ENCODE data around the gene FGF3.

Gene FGF3

DNA sequence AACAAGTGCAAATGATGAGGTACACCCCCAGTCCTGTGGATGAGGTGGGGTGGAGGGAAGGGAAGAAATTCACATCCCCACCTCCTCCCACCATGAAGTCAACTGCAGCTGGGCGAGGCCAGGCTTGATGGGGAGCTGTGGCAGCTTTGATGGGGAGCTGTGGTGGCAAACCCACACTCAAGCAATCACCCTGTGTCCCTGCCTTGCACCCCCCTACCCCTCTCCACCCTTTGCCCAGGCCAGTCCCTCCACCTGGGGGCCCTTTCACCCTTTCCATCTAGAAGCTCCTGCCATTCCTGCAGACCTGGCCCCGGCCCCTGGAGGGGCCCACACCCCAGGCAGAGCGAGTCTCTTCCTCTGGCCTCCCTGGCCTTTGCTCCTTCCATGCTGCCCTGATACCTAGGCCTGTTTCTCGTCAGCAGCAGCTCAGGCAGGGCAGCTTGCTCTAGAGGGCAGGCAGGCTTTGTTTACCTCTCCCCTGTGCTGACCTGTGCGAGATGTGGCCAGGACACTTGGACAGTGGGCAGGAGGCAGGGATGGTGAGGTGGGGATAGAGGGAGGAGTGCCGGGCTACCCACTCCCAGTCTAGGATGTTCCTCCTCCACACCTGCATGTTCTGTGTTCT lies 4.5 kb upstream of the FGF3 start:
- no peak for DNase-seq

GRCh38 chr11:69822676-69823494 lies 3.7 kb upstream of the FGF3 start:
- DNase-seq = no peak

- DNase-seq = no peak
Observed at GRCh38 chr11:69821511-69822040, 2.4 kb upstream of the FGF3 start.

- no peak for DNase-seq
Observed at GRCh38 chr11:69820441-69820840, 1.2 kb upstream of the FGF3 start.

DNA sequence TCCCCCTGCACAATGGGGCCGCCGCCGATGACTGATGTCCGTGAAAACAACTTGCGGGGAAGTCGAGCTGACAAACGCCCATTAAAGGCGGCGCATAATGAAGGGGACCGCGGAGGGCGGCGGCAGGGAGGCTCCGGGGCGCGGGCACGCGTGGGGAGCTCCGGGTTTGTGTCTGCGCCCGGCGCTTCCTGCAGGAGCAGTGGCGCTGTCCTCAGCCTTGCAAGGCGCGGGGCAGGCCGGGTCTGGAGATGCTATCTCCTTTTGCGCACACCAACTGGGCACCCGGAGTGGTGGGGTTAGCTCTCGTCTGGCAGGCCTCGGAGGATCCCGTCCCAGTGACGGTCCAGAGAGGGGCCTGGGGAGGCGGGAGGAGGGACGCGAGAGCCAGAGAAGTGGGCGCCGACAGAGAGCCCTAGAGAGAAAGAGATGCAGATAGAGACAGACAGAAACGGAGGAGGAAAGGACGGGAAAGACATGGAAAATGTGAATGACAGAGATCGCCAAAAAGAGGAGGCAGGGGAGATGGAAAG lies 390 bp upstream of the FGF3 start:
- DNase-seq = no peak

DNA sequence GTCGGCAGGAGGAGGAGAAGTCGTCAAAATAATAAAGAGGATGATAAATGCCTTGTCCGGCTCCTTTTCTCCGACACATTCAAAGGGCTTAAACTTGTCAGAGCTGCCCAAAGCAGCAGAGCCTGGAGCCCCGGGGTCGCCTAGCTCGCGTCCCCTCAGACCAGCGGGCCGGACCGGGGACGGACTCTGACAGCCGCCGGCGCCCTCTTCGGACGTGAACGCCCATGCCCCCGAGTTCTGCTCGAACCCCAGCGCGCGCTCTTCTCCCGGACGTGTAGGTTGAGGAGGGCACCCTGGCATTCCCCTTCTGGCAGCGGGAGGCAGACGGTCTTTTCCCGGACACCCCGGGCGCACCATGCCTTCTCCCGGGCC lies 999 bp downstream of the FGF3 start:
- no peak for DNase-seq

- no peak for DNase-seq
Observed at GRCh38 chr11:69817265-69818230, 1.7 kb downstream of the FGF3 start.

DNA sequence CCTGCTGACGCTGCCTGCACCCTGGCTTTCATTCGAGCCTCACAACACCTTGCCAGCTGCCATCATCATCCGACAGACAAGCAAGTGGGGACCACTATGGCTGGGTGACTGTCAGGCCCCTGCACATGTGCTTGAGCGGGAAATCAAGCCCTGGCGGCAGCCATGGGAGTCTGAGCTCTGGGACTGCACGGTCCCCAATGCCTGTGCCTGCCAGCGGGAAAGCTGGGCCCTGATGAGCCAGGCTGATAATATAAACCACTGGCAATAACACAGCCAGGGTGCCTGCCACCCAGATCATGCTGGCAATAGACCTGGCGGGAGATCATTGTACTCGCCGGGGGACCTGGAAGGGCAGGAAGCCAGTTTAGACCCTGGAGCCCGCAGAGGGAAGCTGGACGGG lies 2.5 kb downstream of the FGF3 start:
- DNase-seq = no peak

- DNase-seq = no peak
Observed at GRCh38 chr11:69815973-69816372, 3.2 kb downstream of the FGF3 start.

DNA sequence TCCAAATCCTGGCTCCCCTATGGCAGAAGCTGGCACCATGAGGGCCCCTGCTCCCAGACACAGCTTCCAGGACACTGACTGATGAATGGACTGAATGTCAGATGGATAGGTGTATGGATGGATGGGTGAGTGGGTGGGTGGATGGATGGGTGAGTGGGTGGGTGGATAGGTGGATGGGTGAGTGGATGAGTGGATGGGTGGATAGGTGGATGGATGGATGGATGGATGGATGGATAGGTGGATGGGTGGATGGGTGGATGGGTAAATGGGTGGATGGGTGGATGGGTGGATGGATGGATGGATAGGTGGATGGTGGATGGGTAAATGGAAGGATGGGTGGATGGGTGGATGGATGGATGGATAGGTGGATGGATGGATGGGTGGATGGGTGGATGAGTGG lies 4.3 kb downstream of the FGF3 start:
- DNase-seq = no peak

DNA sequence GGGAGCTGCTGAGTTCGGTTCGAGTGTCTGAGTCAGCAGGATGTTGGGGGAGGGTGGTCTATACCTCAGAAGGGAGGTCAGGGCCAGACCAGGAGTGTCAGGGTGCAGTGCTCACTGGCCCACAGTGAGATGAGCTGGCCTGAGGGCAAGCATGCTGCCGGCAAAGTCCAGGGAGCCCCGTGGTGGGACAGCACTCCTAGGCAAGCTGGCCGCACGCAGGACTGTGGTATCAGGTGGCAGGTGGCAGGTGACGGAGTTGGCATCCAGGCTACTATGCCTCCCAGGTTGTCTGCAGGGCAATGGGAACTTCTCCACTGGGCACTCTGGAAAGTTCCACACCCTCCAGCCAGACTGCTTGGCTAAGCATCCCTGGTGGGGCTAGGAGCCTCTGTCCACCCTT lies 4.8 kb downstream of the FGF3 start:
- no peak for DNase-seq

DNA sequence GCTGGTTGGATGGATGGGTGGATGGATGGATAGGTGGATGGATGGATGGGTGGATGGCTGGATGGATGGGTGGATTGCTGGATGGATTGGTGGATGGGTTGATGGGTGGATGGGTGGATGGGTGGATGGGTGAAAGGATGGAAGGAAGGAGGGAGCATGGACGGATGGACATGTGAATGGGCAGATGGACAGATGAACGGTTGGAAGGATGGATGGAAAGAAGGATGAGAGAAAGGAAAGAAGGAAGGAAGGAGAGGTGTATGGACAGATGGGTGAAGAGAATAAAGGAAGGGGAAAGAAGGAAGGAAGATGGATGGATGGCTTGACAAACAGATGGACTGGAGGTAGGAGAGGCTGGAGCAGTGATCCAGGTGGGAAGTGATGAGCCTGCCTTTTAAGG lies 5.4 kb downstream of the FGF3 start:
- DNase-seq = no peak

GRCh38 chr11:69812946-69813345 lies 6.3 kb downstream of the FGF3 start:
- DNase-seq = no peak

GRCh38 chr11:69812256-69812655 lies 7.0 kb downstream of the FGF3 start:
- DNase-seq = no peak

DNA sequence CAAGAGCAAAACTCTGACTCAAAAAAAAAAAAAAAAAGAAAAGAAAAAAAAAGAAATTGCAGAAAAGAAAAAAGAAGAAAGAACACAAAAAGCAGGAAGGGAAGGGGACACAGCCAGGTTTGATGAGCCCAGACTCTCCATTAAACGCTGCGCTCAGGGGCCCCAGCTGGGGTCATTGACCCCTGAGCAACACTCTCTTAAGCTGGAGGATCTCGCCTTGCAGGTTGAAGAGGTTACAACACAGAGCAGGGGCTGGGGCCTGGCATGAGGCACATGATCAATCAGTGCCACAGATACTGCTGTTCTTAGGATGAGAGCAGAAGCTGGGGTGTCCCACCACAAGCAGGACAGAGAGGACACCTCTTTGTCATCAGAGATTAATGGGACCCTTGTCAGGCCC lies 7.8 kb downstream of the FGF3 start:
- DNase-seq = no peak

GRCh38 chr11:69810289-69811118 lies 8.7 kb downstream of the FGF3 start:
- no peak for DNase-seq

DNA sequence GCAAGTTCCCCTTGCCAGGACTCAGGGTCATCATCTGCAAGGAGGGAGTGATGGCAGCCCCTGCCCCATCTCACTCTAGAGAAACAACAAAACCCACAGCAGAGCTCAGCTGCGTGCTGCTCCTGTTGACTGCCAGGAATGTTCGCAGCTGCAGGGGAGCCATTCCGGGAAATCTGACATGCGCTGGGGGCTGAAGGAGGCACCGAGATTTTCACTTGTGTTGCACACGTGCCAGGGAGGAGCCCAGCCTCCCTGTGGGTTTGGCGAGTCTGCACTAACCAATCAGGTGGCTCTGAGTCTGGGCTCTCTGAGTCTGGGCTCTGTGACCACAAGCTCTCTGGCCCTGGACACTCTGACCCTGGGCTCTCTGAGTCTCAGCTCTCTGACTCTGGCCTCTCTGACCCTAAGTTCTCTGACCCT lies 10.5 kb downstream of the FGF3 start:
- DNase-seq = no peak

GRCh38 chr11:69807106-69807815 lies 12.0 kb downstream of the FGF3 start:
- DNase-seq = no peak

DNA sequence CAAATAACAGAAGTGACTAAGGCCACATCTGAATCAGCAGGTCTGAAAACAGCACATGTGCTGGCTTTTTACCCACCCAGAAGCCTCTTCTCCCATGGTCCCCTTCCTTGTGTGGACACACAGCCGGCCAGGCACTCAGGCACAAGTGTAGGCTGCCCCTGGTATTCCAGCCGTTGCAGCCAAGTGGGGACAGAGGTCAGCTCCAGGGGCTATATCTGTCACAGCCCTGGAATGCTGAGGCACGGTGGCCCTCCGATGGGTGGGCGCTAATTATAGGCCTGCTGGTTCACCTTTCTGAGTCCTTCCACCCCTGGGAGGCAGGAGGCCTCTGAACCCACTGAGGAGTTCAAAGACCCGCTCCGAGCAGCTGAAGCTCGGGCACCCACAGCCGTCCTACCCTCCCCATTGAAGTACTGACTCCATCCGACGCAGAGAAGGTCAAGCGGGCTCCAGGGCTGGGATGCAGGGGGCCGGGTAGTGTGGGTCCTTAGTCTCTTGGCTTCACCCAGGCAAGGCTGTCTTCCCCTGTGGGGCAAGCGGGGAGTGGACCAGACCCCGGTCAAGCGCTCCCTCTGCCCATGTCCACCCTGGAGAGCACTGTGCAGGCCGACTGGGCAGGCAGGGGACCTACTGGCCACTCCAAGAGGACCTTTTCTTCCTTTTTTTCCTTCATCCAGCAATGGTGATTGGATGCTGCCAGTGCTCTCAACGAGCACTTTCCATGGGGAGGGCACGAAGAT lies 14.3 kb downstream of the FGF3 start:
- no peak for DNase-seq

DNA sequence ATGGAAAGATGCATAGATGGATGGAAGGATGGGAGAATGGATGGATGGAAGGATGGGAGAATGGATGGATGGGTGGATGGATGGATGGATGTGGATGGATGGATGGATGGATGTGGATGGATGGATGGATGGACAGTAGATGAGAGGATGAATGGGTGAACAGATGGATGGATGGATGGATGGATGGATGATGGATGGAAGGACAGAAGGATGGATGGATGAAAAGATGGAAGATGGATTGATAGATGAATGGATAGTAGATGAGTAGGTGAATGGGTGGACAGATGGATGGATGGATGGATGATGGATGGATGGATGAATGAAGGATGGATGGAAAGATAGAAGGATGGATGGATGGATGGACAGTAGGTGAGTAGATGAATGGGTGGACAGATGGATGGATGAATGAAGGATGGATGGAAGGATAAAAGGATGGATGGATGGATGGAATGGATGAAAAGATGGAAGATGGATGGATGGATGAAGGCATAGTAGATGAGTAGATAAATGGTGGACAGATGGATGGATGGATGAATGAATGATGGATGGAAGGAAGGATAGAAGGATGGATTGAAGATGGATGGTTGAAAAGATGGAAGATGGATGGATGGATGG lies 15.5 kb downstream of the FGF3 start:
- DNase-seq = no peak
